AG04449 (cell line): ENCODE measurements around the gene FHIT.
A peak's percentile ranks its signal among the peaks of the same experiment; 100 is the strongest.
"Not testable (repeated sequence)": the region's sequence is repeated elsewhere in the genome, so short reads cannot be mapped to it uniquely, and the experiment has no call there.

Source experiments
- CTCF ChIA-PET: fragments of 350-600 bp; formaldehyde crosslinking; extraction: SDS; loops from one replicate; lab custom pipeline; 2021; ENCODE audit warnings: antibody characterized with exemption; lab: Yijun Ruan, JAX
- POLR2A ChIA-PET: fragments of 400-600, 350-600 bp; formaldehyde crosslinking; extraction: SDS; loops from one replicate; lab custom pipeline; 2020; ENCODE audit warnings: antibody characterized with exemption, inconsistent platforms; lab: Yijun Ruan, JAX
- DNase-seq: peaks from one replicate; pipeline ENCODE4 v3.0.0-alpha.2; 2010; ENCODE audit warnings: low read depth, low spot score
- H3K4me3 ChIP-seq: 2 replicates; pipeline ENCODE4 v1.5.1; 2011; ENCODE audit warnings: low read depth, mild to moderate bottlenecking, control low read depth, low read length
- TF ChIP-seq, protein P1 (sequence below): IDR thresholded peaks from one replicate; pipeline ENCODE4 v1.5.1; 2011; ENCODE audit warnings: mild to moderate bottlenecking, moderate library complexity, low read length, control low read depth, inconsistent platforms; ENCODE audit not compliant: insufficient read depth; ENCODE audit errors: missing control alignments

Gene FHIT

GRCh38 chr3:60989626-60990441 is 261.4 kb downstream of the FHIT start:
- POLR2A ChIA-PET, result no interaction called here
- CTCF ChIA-PET, result no interaction called here
- TF ChIP-seq, protein P1, sequence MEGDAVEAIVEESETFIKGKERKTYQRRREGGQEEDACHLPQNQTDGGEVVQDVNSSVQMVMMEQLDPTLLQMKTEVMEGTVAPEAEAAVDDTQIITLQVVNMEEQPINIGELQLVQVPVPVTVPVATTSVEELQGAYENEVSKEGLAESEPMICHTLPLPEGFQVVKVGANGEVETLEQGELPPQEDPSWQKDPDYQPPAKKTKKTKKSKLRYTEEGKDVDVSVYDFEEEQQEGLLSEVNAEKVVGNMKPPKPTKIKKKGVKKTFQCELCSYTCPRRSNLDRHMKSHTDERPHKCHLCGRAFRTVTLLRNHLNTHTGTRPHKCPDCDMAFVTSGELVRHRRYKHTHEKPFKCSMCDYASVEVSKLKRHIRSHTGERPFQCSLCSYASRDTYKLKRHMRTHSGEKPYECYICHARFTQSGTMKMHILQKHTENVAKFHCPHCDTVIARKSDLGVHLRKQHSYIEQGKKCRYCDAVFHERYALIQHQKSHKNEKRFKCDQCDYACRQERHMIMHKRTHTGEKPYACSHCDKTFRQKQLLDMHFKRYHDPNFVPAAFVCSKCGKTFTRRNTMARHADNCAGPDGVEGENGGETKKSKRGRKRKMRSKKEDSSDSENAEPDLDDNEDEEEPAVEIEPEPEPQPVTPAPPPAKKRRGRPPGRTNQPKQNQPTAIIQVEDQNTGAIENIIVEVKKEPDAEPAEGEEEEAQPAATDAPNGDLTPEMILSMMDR, result no peak
- no peak for DNase-seq
- no peak overlapping the region for H3K4me3 ChIP-seq

- CTCF ChIA-PET, DNase-seq, POLR2A ChIA-PET, H3K4me3 ChIP-seq: not testable (repeated sequence)
These were observed 264.1 kb downstream of the FHIT start for GRCh38 chr3:60987191-60987590.

GRCh38 chr3:60986552-60986951 is 264.7 kb downstream of the FHIT start:
- no peak overlapping the region for H3K4me3 ChIP-seq
- TF ChIP-seq, protein P1, result no peak
- ChIA-PET CTCF (no interaction called here), POLR2A (no interaction called here)
- DNase-seq, result no peak

DNA sequence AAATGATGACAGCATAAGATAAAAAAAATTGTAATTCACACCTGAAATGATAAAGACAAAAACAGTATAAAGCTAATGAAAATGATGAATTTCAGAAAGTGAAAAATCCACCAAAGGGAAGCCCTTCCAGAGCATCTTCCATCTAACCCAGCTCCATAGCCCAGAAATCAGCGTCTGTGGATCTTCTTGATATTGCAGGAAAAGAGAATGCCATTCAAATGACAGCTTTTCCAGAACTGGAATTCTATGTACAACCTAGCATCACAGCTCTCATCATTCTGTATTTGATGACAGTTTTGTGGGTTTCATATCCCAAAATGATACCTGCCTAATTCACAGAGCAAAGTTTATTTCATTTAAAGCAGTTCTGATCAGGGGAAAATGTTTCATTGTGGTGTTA is 267.3 kb downstream of the FHIT start:
- TF ChIP-seq, protein P1, result no peak
- CTCF ChIA-PET, result no interaction called here
- no peak overlapping the region for H3K4me3 ChIP-seq
- POLR2A ChIA-PET, result no interaction called here
- DNase-seq, result no peak

- POLR2A ChIA-PET, result no interaction called here
- no peak overlapping the region for H3K4me3 ChIP-seq
- CTCF ChIA-PET, result no interaction called here
- TF ChIP-seq, protein P1, result no peak
- DNase-seq, result no peak
These were observed 270.9 kb downstream of the FHIT start for GRCh38 chr3:60980342-60980692.

- DNase-seq, result peak; percentile 46
- TF ChIP-seq, protein P1, result no peak
- ChIA-PET CTCF (interaction anchor here (0.9 kb wide), 1 partner anchor 31 kb away, joined by 3 read pairs; no protein-coding TSS in a partner anchor), POLR2A (no interaction called here)
- H3K4me3 ChIP-seq, result no peak overlapping the region
These were observed 271.6 kb downstream of the FHIT start for GRCh38 chr3:60979461-60980341.
